Erythroblast (primary cell): Measurements from ENCODE around the gene MRPL3.

ENCODE experiments used
- GATA1 ChIP-seq: IDR thresholded peaks from 2 replicates; pipeline ENCODE4 v1.6.1; 2011; ENCODE audit warnings: low read depth, mild to moderate bottlenecking, control low read depth, low read length, moderate library complexity
- POLR2A ChIP-seq: IDR thresholded peaks from 2 replicates; pipeline ENCODE4 v1.6.1; 2011; ENCODE audit warnings: mild to moderate bottlenecking, low read length

DNA sequence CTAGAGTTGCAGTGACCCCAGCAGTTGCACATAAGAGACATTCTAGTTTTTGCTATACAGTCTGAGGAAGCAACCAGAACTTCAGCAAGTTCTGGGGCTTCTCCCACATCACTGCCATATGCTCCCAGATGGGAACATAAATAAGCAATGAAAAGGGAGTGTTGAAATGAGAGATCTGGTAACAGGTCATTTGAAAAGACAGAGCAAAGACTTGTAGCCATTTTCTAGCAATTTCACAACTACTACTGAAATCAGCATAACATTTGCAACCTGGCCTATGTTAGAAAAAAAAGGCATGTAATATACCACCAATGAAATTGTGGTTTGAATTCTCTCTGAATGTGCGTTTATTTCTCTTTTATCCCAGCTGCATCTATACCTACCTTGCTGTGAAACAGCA lies 63.7 kb downstream of the MRPL3 start:
- TF ChIP-seq POLR2A: no peak
- no peak for TF ChIP-seq GATA1
